HG03139 (cell line): ENCODE measurements around the gene NCAPD2.
"Not testable (repeated sequence)": the region's sequence is repeated elsewhere in the genome, so short reads cannot be mapped to it uniquely, and the experiment has no call there.

Source experiments
- ATAC-seq: cut with Tn5 transposase; IDR thresholded peaks from one replicate; pipeline ENCODE4 v1.9.1; 2021; ENCODE audit not compliant: unreplicated experiment

The NCAPD2 gene

DNA sequence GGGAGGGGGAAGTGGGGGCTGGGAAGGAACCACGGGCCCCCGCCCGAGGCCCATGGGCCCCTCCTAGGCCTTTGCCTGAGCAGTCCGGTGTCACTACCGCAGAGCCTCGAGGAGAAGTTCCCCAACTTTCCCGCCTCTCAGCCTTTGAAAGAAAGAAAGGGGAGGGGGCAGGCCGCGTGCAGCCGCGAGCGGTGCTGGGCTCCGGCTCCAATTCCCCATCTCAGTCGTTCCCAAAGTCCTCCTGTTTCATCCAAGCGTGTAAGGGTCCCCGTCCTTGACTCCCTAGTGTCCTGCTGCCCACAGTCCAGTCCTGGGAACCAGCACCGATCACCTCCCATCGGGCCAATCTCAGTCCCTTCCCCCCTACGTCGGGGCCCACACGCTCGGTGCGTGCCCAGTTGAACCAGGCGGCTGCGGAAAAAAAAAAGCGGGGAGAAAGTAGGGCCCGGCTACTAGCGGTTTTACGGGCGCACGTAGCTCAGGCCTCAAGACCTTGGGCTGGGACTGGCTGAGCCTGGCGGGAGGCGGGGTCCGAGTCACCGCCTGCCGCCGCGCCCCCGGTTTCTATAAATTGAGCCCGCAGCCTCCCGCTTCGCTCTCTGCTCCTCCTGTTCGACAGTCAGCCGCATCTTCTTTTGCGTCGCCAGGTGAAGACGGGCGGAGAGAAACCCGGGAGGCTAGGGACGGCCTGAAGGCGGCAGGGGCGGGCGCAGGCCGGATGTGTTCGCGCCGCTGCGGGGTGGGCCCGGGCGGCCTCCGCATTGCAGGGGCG is 40.2 kb downstream of the NCAPD2 start, which contains the start of gene GAPDH:
Gene GAPDH (plus strand): TSS at position 595 of the 772 bp plus-strand sequence. CDS start 316 bp downstream, outside the sequence.
- ATAC-seq: peak; percentile 42

DNA sequence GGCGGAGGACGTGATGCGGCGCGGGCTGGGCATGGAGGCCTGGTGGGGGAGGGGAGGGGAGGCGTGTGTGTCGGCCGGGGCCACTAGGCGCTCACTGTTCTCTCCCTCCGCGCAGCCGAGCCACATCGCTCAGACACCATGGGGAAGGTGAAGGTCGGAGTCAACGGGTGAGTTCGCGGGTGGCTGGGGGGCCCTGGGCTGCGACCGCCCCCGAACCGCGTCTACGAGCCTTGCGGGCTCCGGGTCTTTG is 40.7 kb downstream of the NCAPD2 start:
- ATAC-seq: no peak

DNA sequence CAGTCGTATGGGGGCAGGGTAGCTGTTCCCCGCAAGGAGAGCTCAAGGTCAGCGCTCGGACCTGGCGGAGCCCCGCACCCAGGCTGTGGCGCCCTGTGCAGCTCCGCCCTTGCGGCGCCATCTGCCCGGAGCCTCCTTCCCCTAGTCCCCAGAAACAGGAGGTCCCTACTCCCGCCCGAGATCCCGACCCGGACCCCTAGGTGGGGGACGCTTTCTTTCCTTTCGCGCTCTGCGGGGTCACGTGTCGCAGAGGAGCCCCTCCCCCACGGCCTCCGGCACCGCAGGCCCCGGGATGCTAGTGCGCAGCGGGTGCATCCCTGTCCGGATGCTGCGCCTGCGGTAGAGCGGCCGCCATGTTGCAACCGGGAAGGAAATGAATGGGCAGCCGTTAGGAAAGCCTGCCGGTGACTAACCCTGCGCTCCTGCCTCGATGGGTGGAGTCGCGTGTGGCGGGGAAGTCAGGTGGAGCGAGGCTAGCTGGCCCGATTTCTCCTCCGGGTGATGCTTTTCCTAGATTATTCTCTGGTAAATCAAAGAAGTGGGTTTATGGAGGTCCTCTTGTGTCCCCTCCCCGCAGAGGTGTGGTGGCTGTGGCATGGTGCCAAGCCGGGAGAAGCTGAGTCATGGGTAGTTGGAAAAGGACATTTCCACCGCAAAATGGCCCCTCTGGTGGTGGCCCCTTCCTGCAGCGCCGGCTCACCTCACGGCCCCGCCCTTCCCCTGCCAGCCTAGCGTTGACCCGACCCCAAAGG is 41.2 kb downstream of the NCAPD2 start:
- no peak for ATAC-seq

DNA sequence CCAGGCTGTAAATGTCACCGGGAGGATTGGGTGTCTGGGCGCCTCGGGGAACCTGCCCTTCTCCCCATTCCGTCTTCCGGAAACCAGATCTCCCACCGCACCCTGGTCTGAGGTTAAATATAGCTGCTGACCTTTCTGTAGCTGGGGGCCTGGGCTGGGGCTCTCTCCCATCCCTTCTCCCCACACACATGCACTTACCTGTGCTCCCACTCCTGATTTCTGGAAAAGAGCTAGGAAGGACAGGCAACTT is 41.7 kb downstream of the NCAPD2 start:
- ATAC-seq: no peak

DNA sequence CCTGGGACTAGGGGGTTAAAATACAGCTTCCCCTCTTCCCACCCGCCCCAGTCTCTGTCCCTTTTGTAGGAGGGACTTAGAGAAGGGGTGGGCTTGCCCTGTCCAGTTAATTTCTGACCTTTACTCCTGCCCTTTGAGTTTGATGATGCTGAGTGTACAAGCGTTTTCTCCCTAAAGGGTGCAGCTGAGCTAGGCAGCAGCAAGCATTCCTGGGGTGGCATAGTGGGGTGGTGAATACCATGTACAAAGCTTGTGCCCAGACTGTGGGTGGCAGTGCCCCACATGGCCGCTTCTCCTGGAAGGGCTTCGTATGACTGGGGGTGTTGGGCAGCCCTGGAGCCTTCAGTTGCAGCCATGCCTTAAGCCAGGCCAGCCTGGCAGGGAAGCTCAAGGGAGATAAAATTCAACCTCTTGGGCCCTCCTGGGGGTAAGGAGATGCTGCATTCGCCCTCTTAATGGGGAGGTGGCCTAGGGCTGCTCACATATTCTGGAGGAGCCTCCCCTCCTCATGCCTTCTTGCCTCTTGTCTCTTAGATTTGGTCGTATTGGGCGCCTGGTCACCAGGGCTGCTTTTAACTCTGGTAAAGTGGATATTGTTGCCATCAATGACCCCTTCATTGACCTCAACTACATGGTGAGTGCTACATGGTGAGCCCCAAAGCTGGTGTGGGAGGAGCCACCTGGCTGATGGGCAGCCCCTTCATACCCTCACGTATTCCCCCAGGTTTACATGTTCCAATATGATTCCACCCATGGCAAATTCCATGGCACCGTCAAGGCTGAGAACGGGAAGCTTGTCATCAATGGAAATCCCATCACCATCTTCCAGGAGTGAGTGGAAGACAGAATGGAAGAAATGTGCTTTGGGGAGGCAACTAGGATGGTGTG is 42.3 kb downstream of the NCAPD2 start:
- ATAC-seq: no peak

DNA sequence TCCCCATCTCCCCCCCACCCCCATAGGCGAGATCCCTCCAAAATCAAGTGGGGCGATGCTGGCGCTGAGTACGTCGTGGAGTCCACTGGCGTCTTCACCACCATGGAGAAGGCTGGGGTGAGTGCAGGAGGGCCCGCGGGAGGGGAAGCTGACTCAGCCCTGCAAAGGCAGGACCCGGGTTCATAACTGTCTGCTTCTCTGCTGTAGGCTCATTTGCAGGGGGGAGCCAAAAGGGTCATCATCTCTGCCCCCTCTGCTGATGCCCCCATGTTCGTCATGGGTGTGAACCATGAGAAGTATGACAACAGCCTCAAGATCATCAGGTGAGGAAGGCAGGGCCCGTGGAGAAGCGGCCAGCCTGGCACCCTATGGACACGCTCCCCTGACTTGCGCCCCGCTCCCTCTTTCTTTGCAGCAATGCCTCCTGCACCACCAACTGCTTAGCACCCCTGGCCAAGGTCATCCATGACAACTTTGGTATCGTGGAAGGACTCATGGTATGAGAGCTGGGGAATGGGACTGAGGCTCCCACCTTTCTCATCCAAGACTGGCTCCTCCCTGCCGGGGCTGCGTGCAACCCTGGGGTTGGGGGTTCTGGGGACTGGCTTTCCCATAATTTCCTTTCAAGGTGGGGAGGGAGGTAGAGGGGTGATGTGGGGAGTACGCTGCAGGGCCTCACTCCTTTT is 43.1 kb downstream of the NCAPD2 start:
- no peak for ATAC-seq

DNA sequence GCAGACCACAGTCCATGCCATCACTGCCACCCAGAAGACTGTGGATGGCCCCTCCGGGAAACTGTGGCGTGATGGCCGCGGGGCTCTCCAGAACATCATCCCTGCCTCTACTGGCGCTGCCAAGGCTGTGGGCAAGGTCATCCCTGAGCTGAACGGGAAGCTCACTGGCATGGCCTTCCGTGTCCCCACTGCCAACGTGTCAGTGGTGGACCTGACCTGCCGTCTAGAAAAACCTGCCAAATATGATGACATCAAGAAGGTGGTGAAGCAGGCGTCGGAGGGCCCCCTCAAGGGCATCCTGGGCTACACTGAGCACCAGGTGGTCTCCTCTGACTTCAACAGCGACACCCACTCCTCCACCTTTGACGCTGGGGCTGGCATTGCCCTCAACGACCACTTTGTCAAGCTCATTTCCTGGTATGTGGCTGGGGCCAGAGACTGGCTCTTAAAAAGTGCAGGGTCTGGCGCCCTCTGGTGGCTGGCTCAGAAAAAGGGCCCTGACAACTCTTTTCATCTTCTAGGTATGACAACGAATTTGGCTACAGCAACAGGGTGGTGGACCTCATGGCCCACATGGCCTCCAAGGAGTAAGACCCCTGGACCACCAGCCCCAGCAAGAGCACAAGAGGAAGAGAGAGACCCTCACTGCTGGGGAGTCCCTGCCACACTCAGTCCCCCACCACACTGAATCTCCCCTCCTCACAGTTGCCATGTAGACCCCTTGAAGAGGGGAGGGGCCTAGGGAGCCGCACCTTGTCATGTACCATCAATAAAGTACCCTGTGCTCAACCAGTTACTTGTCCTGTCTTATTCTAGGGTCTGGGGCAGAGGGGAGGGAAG is 43.9 kb downstream of the NCAPD2 start:
- not testable (repeated sequence) for ATAC-seq

DNA sequence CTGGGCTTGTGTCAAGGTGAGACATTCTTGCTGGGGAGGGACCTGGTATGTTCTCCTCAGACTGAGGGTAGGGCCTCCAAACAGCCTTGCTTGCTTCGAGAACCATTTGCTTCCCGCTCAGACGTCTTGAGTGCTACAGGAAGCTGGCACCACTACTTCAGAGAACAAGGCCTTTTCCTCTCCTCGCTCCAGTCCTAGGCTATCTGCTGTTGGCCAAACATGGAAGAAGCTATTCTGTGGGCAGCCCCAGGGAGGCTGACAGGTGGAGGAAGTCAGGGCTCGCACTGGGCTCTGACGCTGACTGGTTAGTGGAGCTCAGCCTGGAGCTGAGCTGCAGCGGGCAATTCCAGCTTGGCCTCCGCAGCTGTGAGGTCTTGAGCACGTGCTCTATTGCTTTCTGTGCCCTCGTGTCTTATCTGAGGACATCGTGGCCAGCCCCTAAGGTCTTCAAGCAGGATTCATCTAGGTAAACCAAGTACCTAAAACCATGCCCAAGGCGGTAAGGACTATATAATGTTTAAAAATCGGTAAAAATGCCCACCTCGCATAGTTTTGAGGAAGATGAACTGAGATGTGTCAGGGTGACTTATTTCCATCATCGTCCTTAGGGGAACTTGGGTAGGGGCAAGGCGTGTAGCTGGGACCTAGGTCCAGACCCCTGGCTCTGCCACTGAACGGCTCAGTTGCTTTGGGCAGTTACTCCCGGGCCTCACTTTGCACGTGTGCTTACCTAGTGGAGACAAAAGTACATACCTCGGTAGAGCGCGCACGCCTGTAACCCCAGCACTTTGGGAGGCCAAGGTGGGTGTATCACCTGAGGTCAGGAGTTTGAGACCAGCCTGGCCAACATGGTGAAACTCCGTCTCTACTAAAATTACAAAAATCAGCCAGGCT is 44.8 kb downstream of the NCAPD2 start:
- ATAC-seq: no peak

DNA sequence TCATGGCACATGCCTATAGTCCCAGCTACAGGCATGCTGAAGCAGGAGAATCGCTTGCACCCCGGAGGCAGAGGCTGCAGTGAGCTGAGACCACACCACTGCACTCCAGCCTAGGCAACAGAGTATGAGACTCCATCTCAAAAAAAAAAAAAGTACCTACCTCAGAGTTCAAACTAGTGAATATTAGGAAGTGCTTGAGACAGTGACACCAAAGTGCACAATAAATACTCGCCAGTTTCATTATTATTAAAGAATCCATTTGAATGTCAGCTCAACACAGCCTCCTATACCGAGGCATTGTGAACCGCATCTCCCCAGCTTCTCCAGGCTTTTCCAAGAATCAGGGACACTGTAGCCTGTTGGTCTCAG is 45.4 kb downstream of the NCAPD2 start:
- ATAC-seq: no peak

DNA sequence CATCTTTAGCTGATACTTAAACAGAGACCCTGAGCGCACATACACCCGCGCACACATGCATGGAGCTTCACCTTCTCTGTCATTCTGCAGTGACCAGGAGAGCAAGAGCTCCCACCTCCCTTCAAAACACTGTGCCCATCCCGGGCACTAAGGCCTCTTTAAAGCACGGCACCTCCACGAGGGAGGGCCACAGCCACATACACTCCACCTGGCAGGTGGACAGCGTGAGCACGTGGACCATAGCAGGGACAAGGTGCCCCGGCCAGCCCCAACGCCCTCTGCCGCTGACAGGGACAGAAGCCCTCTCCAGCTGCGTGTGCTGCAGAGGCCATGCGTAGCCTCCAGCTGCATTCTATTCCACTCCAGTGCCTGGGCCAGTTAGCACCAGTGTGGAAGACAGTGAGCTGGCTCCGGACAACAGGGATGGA is 45.8 kb downstream of the NCAPD2 start:
- ATAC-seq: no peak

DNA sequence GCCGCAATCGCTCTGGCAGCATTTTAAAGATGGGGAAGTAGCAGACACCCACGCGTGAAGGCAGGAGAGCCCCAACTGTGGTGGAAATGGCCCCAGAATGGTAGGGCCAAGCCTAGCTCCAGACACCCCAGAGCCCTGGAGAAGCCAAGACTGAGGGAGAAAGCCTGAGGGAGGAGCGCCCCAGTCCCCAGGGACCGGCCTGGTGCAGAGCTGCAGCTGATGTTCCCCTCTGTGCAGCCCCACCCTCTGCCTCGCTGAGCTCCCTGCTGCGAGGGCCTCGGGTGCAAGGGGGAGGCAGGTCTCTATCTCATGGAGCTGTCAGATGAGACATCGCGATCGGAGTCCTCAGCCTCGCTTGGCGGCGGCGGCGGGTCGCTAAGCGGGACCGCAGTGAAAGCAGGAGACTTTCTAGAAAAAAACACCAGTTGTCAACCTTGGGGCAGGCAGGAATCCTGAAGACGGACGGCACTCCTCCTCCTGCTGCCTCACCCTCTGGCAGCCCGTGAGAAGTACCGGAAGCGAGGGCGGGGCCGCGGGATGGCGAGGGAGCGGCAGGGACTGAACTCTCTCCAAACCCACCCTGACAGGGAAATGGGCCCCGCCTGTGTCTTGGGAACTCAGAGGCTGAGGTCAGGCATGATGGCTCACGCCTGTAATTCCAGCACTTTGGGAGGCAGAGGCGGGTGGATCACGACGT is 46.4 kb downstream of the NCAPD2 start:
- no peak for ATAC-seq

DNA sequence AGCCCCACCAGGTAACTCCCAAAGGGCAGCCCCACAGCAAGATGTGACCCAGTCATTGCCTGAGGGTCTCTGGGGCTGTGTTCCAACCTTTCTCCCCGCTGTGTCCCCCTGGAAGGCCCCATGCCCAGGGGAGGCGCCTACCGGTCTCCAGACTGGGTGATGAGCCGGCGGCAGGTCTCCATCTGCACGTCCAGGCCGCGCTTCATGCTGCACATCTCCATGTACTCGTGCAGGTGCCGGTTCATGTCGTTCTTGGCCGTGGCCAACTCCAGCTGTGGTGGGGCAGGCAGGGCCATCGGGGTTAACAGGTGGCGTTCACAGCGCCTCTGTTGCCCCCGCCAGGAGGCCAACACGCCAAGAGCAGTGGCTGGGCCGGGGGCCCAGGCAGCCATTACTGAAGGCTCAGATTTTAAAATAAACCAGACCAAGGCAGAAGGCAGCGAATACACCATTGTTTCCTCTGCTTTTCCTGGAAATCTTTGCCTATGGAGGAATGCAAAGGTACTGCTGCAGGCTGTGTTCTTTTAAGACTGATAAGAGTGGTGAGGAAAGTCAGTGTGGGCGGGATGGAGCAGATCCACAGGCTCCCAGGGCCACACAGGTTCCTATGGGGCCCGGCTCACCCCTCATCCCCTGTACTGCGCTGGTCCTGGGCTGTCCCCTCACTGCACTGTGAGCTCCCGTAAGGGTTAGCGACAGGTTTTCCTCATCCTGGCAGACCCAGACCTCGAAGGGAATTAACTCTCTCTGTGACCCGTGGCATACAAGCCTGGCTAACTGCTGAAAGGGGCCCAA is 47.7 kb downstream of the NCAPD2 start:
- ATAC-seq: no peak

DNA sequence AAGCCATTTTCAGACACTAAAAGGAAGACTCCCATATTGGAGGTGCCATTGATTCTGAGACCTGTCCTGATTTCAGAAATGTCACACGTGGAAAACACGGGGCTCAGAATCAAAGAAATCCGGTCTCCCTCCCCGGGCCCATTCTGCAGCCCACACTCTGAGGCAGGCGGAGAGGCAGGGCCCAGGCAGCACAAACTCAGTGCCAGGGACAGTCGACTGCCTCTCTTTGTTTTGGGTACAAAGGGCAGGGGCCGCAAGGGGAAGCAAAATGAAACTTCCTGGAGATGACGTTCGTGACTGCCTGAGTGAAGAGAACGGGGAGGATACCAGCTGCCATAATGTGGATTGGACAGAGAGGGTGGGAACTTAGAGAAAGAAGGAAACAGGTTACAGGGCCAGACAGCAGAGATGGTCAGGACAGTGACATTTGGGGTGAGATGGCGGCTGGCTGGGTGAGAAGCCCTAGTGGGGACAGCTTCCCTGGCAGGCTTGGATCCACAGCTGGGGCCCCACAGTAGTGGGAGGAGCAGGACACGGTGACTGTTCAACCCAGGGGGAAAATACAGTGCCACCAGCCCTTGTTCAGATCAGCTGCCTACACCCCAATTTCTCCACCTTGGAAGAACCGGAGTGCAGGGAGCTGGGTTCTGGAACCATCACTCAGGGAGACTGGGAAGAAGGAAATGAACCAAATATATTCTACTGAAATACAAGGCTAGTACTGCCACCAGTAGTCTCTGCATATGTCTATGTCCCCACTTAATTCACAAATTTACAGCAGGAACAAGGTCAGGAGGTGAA is 48.5 kb downstream of the NCAPD2 start:
- no peak for ATAC-seq

DNA sequence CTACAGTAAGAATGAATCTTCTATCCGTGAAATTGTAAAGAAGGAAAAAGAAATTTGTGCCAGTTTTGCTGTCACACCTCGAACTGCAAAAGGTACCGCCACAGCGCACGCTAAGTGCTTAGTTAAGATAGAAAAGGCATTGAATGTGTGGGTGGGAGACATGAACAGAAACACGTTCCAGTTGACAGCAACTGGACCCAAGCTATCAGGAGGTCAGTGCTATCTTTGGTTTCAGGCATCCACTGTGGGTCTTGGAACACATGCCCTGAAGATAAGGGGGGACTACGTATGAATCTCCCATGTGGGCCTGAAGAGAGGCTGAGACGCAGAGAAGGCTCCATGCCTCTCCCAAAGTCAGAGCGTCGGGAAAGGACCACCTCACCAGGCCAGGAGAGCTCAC is 52.1 kb downstream of the NCAPD2 start:
- no peak for ATAC-seq

DNA sequence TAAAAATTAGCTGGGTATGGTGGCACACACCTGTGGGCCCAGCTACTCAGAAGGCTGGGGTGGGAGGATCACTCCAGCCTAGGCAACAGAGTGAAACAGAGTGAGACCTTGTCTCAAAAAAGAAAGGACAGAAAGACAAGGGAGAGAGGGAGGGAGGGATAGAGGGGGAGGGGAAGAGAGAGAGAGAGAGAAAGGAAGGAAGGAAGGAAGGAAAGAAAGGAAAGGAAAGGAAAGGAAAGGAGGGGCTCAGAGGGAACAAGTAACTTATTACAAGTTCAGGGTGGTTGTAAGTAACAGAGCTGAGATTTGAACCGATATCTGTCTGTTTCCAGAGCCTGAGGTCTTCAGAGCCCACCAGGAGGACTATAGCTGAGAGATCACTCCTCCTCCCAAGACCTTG is 53.7 kb downstream of the NCAPD2 start:
- no peak for ATAC-seq

DNA sequence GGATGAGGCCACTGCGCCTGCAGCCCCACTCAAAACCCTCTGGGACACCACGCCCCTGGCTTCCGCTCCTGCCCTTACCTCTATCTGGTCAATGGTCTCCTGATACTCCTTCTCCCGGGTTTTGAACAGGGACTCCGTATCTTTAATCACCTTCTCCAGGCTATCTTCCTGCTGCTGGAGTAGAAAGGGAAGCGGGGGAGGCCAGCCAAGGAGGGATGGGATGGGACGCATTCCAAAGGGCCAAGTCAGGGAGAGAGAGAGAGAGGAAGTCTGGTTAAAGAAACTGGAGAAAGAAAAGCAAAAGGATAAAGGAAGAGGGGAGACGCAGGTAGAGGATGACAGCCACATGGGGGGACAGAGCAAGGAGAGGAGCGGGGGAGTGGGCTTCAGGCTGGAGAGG is 54.1 kb downstream of the NCAPD2 start:
- no peak for ATAC-seq

DNA sequence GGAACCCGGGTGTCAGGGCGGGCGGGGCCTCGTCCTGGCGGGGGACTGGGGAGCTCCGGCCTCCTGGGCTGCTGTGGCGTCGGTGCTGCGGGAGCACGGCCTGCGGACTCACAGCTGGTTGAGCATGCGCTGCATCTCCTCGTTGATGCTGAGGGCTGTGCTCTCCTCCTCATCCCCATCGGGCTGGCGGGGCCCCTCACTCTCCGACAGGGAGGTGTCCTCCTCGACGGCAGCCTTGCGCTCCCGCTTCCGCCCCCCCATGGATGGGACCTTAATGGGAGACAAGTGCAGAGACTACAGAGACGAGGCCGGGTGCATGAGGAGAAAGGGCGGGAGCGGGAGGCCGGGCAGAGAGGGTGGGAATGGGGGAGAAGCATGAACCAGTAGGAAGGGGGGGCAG is 54.7 kb downstream of the NCAPD2 start:
- ATAC-seq: no peak
